GM19397 (cell line): Measurements from ENCODE around the gene GNGT1.

Experiments used
- ATAC-seq: cut with Tn5 transposase; IDR thresholded peaks from one replicate; pipeline ENCODE4 v1.9.1; 2021; ENCODE audit warnings: mild to moderate bottlenecking, moderate library complexity; ENCODE audit not compliant: unreplicated experiment

Gene GNGT1

GRCh38 chr7:93906267-93906666 is at the start of gene GNGT1:
TSS of gene GNGT1 (plus strand) at chr7:93906567. CDS start at chr7:93906747, 180 bp downstream.
- ATAC-seq, result no peak

- ATAC-seq, result no peak
Measured at GRCh38 chr7:93858857-93859256, 47.5 kb upstream of the GNGT1 start.

- no peak for ATAC-seq
Measured at GRCh38 chr7:93860261-93860660, 46.1 kb upstream of the GNGT1 start.

- no peak for ATAC-seq
Measured at GRCh38 chr7:93861325-93861949, 44.9 kb upstream of the GNGT1 start.

GRCh38 chr7:93862651-93863050 is 43.7 kb upstream of the GNGT1 start:
- no peak for ATAC-seq

- no peak for ATAC-seq
Measured at GRCh38 chr7:93866886-93867285, 39.5 kb upstream of the GNGT1 start.

GRCh38 chr7:93873998-93874574 is 32.3 kb upstream of the GNGT1 start:
- no peak for ATAC-seq

GRCh38 chr7:93877742-93878141 is 28.6 kb upstream of the GNGT1 start:
- ATAC-seq, result no peak

- ATAC-seq, result no peak
Measured at GRCh38 chr7:93879356-93879755, 27.0 kb upstream of the GNGT1 start.

GRCh38 chr7:93882468-93882867 is 23.9 kb upstream of the GNGT1 start:
- no peak for ATAC-seq

GRCh38 chr7:93883078-93883916 is 23.1 kb upstream of the GNGT1 start:
- ATAC-seq, result no peak

- ATAC-seq, result no peak
Measured at GRCh38 chr7:93883917-93884345, 22.4 kb upstream of the GNGT1 start.

- ATAC-seq, result no peak
Measured at GRCh38 chr7:93884541-93884940, 21.8 kb upstream of the GNGT1 start.

GRCh38 chr7:93889261-93889660 is 17.1 kb upstream of the GNGT1 start:
- no peak for ATAC-seq

- ATAC-seq, result peak; percentile 63
Measured at GRCh38 chr7:93890041-93890463, 16.3 kb upstream of the GNGT1 start.

GRCh38 chr7:93890464-93891068 is 15.8 kb upstream of the GNGT1 start, which contains the start of gene TFPI2:
TSS of gene TFPI2 (minus strand) at chr7:93890753. CDS start at chr7:93890678, 75 bp downstream.
- peak; percentile 39 for ATAC-seq

GRCh38 chr7:93894426-93894825 is 11.9 kb upstream of the GNGT1 start:
- ATAC-seq, result no peak

- no peak for ATAC-seq
Measured at GRCh38 chr7:93894966-93895640, 11.3 kb upstream of the GNGT1 start.

GRCh38 chr7:93895859-93896600 is 10.3 kb upstream of the GNGT1 start:
- no peak for ATAC-seq

- ATAC-seq, result no peak
Measured at GRCh38 chr7:93897680-93898079, 8.7 kb upstream of the GNGT1 start.
